GM18499 (cell line): ENCODE data around the gene MYO15B.

Experiments
- ATAC-seq: cut with Tn5 transposase; IDR thresholded peaks from one replicate; pipeline ENCODE4 v1.9.1; 2021; ENCODE audit warnings: moderate number of reproducible peaks; ENCODE audit not compliant: insufficient read depth, unreplicated experiment

The MYO15B gene

DNA sequence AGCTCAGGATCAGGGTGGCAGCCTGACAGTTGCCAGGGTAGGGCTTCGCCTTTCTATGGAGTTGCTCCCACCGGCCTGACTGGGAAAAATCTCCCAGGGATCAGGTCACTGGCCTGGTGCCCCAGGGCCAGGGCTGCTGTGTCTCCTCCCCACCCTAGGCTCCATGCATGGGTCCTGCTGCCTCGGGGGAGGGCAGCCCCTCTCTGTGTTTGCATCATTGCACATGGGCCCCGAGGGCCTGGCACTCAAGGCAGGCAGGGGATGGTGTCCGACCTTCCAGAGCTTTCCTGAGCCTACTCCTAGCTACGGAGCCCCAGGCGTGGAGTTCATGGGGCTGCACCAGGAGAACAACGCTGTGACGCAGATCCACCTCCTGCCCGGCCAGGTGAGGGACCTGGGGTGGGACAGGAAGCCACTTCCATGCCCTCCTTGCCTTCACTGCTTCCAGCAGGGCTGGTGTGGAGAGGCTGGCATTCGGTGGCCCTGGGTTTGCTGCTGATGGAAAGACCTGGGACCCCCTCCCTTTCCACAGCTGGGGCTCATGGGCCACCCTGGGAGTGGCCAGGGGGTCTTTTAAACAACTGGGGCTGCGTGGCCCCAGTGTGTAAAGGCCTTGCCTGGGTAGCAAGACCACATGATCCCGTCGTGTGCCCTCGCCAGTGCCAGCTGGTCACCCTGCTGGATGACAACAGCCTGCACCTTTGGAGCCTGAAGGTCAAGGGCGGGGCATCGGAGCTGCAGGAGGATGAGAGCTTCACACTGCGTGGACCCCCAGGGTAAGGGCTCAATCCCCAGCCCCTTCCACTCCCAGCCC lies 29.5 kb upstream of the MYO15B start:
- no peak for ATAC-seq

- no peak for ATAC-seq
These were observed 28.7 kb upstream of the MYO15B start for GRCh38 chr17:75558666-75559530.

- no peak for ATAC-seq
These were observed 27.6 kb upstream of the MYO15B start for GRCh38 chr17:75559958-75560533.

- ATAC-seq: no peak
These were observed 25.5 kb upstream of the MYO15B start for GRCh38 chr17:75561927-75562603.

- ATAC-seq: no peak
These were observed 24.4 kb upstream of the MYO15B start for GRCh38 chr17:75563063-75563758.

DNA sequence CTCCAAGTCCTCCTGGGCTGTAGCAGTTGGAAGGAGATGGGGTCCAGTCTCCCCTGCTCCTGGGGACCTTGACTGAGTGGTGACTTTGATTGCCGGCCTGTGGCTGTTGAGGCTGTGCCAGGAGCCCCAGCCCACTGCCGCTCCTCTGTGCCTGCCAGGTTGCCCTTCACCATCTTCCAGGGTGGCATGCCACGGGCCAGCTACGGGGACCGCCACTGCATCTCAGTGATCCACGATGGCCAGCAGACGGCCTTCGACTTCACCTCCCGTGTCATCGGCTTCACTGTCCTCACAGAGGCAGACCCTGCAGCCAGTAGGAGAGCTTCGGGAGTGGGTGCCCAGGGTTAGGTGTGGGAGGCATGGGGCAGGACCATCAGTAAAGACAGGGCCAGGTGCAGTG lies 23.4 kb upstream of the MYO15B start:
- ATAC-seq: no peak

GRCh38 chr17:75565066-75565465 lies 22.5 kb upstream of the MYO15B start:
- ATAC-seq: no peak

DNA sequence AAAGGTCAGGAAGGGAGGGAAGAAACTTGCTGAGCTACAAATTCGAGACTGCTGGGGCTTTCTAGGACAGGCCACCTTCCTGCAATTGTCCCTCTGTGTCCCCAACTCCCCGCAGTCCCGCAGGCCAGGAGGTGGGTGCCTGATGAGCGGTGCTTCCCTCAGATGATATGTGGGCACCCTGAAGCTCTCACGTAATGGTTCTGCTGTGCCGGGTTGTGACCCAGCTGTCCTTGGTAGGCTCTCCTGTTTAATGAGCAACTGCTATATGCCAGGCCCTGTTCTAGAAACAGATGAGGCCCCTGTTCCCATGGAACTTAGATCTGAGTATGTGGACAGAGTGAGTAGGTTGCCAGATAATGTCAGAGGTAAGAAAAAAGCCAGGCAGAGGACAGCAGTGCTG lies 22.0 kb upstream of the MYO15B start:
- ATAC-seq: no peak

DNA sequence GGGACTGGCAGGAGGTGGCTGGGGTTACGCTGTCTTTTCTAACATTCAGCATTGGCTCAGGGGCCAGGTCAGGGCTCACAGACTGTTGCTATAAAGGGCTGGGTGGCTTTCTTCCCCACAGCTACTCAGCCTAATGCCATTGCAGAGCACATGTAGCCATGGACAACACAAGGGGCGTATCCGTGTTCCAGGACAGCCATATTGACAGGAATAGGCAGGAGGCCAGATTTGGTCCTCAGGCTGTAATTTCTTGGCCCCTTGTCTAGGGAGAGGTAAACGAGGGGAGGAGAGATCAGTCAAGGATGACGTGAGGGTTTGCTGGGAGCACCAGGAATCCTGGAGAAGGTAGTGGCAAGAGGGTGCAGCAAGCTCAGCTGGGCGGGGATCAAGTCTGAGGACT lies 21.2 kb upstream of the MYO15B start:
- ATAC-seq: no peak

DNA sequence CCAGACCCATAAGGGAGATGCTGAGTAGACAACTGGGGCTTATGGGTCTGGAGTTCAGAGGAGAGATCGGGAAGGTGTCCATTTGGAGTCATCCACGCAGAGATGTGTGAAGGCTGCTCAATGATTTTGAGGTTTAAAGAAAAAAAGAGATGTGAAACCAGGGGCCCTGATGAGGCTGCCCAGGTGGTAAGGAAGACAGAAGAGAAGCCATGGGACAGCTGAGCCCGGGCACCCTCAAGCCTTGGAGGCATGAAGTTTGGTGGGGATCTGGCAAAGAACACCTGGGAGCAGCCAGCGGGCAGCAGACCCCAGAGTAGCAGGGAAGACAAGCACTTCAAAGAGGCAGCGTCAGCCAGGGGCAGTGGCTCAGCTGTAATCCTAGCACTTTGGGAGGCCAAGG lies 20.8 kb upstream of the MYO15B start:
- ATAC-seq: no peak

DNA sequence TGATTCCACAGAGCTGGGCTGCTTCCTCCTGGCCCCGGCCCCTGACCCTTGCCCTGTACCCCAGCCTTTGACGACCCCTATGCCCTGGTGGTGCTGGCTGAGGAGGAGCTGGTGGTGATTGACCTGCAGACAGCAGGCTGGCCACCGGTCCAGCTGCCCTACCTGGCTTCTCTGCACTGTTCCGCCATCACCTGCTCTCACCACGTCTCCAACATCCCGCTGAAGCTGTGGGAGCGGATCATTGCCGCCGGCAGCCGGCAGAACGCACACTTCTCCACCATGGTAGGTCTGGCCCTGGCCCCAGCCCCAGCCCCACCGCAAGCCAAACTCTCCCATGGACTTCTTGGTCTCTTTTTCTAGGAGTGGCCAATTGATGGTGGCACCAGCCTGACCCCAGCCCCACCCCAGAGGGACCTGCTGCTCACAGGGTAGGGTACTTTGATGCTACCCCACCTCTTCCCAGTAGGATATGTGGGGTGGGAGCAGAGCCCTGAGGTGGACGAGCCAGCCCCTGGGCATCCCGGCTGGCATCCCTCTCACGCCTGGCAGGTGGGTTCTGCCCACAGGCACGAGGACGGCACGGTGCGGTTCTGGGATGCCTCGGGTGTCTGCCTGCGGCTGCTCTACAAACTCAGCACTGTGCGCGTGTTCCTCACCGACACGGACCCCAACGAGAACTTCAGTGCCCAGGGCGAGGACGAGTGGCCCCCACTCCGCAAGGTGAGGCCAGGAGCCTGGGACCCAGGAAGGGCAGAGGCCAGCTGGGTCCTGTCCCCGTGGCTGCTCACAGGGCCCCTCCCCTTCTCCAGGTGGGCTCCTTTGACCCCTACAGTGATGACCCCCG lies 19.0 kb upstream of the MYO15B start:
- ATAC-seq: no peak

GRCh38 chr17:75570034-75570676 lies 17.4 kb upstream of the MYO15B start:
- no peak for ATAC-seq

GRCh38 chr17:75570772-75571171 lies 16.8 kb upstream of the MYO15B start:
- no peak for ATAC-seq

DNA sequence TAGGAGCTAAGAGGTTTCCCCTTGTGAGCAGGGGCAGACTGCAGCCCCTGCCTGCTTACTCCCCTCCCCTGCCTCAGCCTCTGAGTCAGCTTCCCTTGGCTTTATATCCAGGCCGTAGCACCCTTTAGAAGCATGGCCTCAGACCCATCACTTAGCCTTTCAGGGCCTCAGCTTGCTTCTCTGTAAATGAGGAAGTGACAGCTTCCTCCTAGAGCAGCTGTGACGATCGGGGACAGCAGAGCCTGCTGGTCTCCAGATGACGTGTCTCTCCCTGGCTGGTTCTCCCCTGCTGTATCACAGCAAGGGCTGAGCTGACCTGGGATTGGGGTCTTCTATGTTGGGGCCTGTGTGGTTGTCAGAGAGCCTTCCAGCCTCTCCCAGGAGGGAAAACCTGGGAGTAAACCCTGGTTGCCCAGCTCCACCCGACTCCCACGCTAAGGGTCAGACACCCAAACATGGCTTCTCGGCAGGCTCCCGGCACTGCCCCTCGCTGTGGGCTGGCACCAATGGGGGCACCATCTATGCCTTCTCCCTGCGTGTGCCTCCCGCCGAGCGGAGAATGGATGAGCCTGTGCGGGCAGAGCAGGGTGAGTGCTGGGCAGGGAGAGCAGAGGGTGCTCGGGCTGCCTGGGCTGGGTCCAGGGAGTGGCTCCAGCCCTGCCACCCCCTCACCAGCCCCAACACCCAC lies 16.3 kb upstream of the MYO15B start:
- no peak for ATAC-seq

- no peak for ATAC-seq
These were observed 15.8 kb upstream of the MYO15B start for GRCh38 chr17:75571885-75572215.

- ATAC-seq: no peak
These were observed 14.7 kb upstream of the MYO15B start for GRCh38 chr17:75572713-75573539.

GRCh38 chr17:75573540-75573957 lies 14.1 kb upstream of the MYO15B start:
- no peak for ATAC-seq
